Upper lobe of left lung (tissue), 6 donors: ENCODE measurements around the gene JAK3. TPM values are rescaled to one million over a fixed set of nuclear protein-coding genes. Genes with fewer than 3 reads are reported as not detected.
"Not testable (repeated sequence)": the region's sequence is repeated elsewhere in the genome, so short reads cannot be mapped to it uniquely, and the experiment has no call there.

ENCODE experiments used
- ATAC-seq, 2 donors: fragments of 200-7000 bp; cut with Tn5 transposase; one replicate each; pipeline ENCODE4 v1.9.1; 2022; ENCODE audit warnings: mild to moderate bottlenecking in 2 of 2, moderate library complexity in 2 of 2; ENCODE audit not compliant: low FRiP score in 2 of 2
- DNase-seq, 2 donors: peaks; one replicate each; pipeline ENCODE4 v3.0.0-alpha.2; 2019 to 2020
- H3K27ac ChIP-seq, 4 donors: fragments of 200-600 bp; sonication (generic); one replicate each; pipeline ENCODE4 v1.5.1; 2016 to 2019
- H3K27me3 ChIP-seq, 4 donors: fragments of 200-600 bp; sonication (generic); one replicate each; pipeline ENCODE4 v1.5.1; 2017 to 2019
- H3K36me3 ChIP-seq, 4 donors: fragments of 200-600 bp; sonication (generic); one replicate each; pipeline ENCODE4 v1.5.1; 2016 to 2019
- H3K4me1 ChIP-seq, 4 donors: fragments of 200-600 bp; sonication (generic); one replicate each; pipeline ENCODE4 v1.5.1; 2018 to 2019
- H3K4me3 ChIP-seq, 4 donors: fragments of 200-600 bp; sonication (generic); one replicate each; pipeline ENCODE4 v1.5.1; 2017 to 2019; ENCODE audit warnings: mild to moderate bottlenecking in 2 of 4, moderate library complexity in 1 of 4
- H3K9me3 ChIP-seq, 4 donors: fragments of 200-600 bp; sonication (generic); one replicate each; pipeline ENCODE4 v1.5.1; 2018 to 2019
- EP300 ChIP-seq, 4 donors: sonication (generic); formaldehyde crosslinking; IDR thresholded peaks; one replicate each; pipeline ENCODE4 v1.5.1; 2017; ENCODE audit warnings: antibody characterized with exemption in 4 of 4, control low read depth in 2 of 4
- POLR2A ChIP-seq, 4 donors: fragments of 450-650 bp; IDR thresholded peaks; one replicate each; pipeline ENCODE4 v1.5.1; 2016 to 2017; ENCODE audit warnings: antibody characterized with exemption in 4 of 4, mild to moderate bottlenecking in 2 of 4
- POLR2AphosphoS5 ChIP-seq, 2 donors: sonication (generic); formaldehyde crosslinking; IDR thresholded peaks; one replicate each; pipeline ENCODE4 v1.5.1; 2017; ENCODE audit warnings: antibody characterized with exemption in 2 of 2
- WGBS, 2 donors: methylation state at CpG; one replicate each; pipeline ENCODE4 v1.1.5; 2017 to 2018; 5-methylcytosine and 5-hydroxymethylcytosine counted together
- total RNA-seq, 6 donors: library from RNA; depleted of rRNA in 4 of 6; stranded (reverse); fragments of >200 nt in 4 of 6; gene quantifications; one replicate each; pipeline versions ENCODE4 v1.1.0 to v1.2.1, GENCODE V29; 2016 to 2021
- TF ChIP-seq, protein P1 (sequence below), 6 experiments: fragments of 450-650 bp in 4 of 6; fragments of 200-600 bp in 2 of 6; sonication (generic) in 2 of 6; IDR thresholded peaks; one replicate each; pipeline ENCODE4 v1.5.1; 2016 to 2019; ENCODE audit warnings: antibody characterized with exemption in 6 of 6
- donor health status: DM: no; HTN: no; CAD: no; lungs with moderate emphysema.
- donor health status: DM: no; HTN: yes; CAD: no; lungs with severe emphysema.

The JAK3 gene
- total RNA-seq, 6 donors from 2014 or later, result 11.0 to 25.1 (median 12.8) TPM

- no peaks in the 10 kb centered on the region for H3K36me3 ChIP-seq
- TF ChIP-seq POLR2AphosphoS5 (IDR thresholded peaks at IDR 0.05), result no peak
- TF ChIP-seq, protein P1, sequence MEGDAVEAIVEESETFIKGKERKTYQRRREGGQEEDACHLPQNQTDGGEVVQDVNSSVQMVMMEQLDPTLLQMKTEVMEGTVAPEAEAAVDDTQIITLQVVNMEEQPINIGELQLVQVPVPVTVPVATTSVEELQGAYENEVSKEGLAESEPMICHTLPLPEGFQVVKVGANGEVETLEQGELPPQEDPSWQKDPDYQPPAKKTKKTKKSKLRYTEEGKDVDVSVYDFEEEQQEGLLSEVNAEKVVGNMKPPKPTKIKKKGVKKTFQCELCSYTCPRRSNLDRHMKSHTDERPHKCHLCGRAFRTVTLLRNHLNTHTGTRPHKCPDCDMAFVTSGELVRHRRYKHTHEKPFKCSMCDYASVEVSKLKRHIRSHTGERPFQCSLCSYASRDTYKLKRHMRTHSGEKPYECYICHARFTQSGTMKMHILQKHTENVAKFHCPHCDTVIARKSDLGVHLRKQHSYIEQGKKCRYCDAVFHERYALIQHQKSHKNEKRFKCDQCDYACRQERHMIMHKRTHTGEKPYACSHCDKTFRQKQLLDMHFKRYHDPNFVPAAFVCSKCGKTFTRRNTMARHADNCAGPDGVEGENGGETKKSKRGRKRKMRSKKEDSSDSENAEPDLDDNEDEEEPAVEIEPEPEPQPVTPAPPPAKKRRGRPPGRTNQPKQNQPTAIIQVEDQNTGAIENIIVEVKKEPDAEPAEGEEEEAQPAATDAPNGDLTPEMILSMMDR (IDR thresholded peaks at IDR 0.05), result no peak
- no peak for TF ChIP-seq EP300 (IDR thresholded peaks at IDR 0.05)
- no peak for TF ChIP-seq POLR2A (IDR thresholded peaks at IDR 0.05)
- H3K4me3 ChIP-seq, result no peak overlapping the region
- peaks cover 0 to 6% (median 3%) of the 10 kb centered on the region in 4 donors for H3K27me3 ChIP-seq
- no peak overlapping the region for H3K27ac ChIP-seq
- whole genome bisulfite sequencing, 2 donors, result 54 to 66% methylated on average over 22 to 35 of the region's 38 CpGs
- DNase-seq (peak in 1 of 2 donors; percentile 77), ATAC-seq (no peak)
- peaks cover 0 to 4% (median 0%) of the 10 kb centered on the region in 4 donors for H3K4me1 ChIP-seq
- no peaks in the 10 kb centered on the region for H3K9me3 ChIP-seq
Observed at GRCh38 chr19:17807731-17808316, 40.0 kb downstream of the JAK3 start.

GRCh38 chr19:17806945-17807344, 40.8 kb downstream of the JAK3 start:
- Histone ChIP-seq H3K4me1 (peaks cover 0 to 4% (median 0%) of the 10 kb centered on the region in 4 donors), H3K9me3 (no peaks in the 10 kb centered on the region), H3K4me3 (no peak overlapping the region), H3K27me3 (peaks cover 0 to 6% (median 3%) of the 10 kb centered on the region in 4 donors), H3K27ac (no peak overlapping the region), H3K36me3 (no peaks in the 10 kb centered on the region)
- TF ChIP-seq, protein P1 (IDR thresholded peaks at IDR 0.05), result no peak
- TF ChIP-seq EP300 (IDR thresholded peaks at IDR 0.05) (no peak), POLR2A (IDR thresholded peaks at IDR 0.05) (no peak), POLR2AphosphoS5 (IDR thresholded peaks at IDR 0.05) (no peak)
- WGBS, 2 donors, result 54 to 55% methylated on average over 3 of the region's 3 CpGs
- no peak for ATAC-seq
- DNase-seq, result no peak

- no peak overlapping the region for H3K27ac ChIP-seq
- no peak for ATAC-seq
- peaks cover 0 to 6% (median 3%) of the 10 kb centered on the region in 4 donors for H3K27me3 ChIP-seq
- 91 to 96% methylated on average over 4 of the region's 4 CpGs for WGBS, 2 donors
- DNase-seq, result no peak
- H3K4me3 ChIP-seq, result no peak overlapping the region
- no peaks in the 10 kb centered on the region for H3K9me3 ChIP-seq
- H3K4me1 ChIP-seq, result peaks cover 0 to 4% (median 0%) of the 10 kb centered on the region in 4 donors
- no peak for TF ChIP-seq POLR2A (IDR thresholded peaks at IDR 0.05)
- TF ChIP-seq POLR2AphosphoS5 (IDR thresholded peaks at IDR 0.05), result no peak
- TF ChIP-seq, protein P1 (IDR thresholded peaks at IDR 0.05), result no peak
- TF ChIP-seq EP300 (IDR thresholded peaks at IDR 0.05), result no peak
- no peaks in the 10 kb centered on the region for H3K36me3 ChIP-seq
Observed at GRCh38 chr19:17805427-17805826, 42.4 kb downstream of the JAK3 start.

DNA sequence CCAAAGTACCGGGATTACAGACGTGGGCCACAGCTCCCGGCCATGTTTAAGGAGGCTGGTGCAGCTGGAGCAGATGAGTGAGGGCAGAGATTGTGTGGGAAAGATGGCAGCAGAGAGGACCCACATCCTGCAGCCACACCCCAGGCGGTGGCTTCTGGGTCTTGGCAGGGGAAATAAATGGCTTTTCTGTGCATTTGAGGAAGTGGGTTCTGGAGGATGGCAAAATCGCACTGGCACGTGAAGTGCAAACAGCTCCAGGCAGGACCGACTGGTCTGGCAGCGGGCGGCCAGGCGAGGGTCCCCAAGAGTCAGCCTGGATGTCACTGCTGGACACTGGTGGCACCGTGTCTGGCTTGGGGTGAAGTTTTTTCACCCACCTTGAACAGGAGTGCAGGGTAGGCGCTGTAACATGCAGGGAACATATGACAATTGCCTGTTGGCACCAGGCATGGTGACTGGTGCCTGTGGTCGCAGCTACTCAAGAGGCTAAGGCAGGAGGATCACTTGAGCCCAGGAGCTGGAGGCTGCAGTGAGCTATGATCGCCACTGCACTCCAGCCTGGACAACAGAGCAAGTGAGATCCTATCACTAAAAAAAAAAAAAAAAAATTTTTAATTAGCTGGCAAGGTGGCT, 44.4 kb downstream of the JAK3 start:
- Histone ChIP-seq H3K4me1 (peaks cover 0 to 4% (median 0%) of the 10 kb centered on the region in 4 donors), H3K36me3 (no peaks in the 10 kb centered on the region), H3K9me3 (no peaks in the 10 kb centered on the region), H3K27me3 (peaks cover 0 to 6% (median 3%) of the 10 kb centered on the region in 4 donors), H3K4me3 (no peak overlapping the region), H3K27ac (no peak overlapping the region)
- peak; percentile 58 to 76 for DNase-seq
- TF ChIP-seq POLR2A (IDR thresholded peaks at IDR 0.05), result no peak
- ATAC-seq, result peak in 1 of 2 donors; percentile 58
- 38% methylated on average over 9 to 14 of the region's 14 CpGs for WGBS, 2 donors

DNA sequence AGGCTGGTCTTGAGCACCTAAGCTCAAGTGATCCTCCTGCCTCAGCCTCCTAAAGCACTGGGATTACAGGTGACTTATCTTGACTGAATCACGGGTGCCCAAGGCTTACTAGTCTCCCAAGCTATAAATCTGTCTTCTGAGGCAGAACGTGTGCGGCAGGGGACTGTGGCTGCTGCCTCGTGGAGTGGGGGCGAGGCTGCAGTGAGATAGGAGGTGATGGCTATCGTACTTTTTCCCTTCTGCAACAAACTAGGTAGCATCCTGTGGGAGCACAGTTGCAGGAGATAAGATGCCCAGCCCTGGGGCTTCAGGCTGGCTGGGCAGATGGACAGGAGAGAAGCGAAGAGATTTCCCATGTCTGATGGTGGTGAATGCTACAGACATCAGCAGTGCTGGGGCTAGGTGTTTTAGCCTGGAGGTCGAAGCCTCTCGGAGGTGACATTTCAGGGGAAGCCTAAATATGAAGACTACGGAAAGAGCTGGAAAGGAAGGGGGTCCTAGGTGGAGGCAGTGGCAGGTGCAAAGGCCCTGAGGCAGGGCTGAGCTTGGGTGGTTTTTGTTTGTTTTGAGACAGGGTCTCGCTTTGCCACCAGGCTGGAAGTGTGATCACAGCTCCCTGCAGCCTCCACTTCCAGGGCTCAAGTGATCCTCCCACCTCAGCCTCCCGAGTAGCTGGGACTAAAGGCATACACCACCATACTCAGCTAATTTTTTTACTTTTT, 45.5 kb downstream of the JAK3 start:
- DNase-seq (no peak), ATAC-seq (no peak)
- Histone ChIP-seq H3K27ac (no peak overlapping the region), H3K4me1 (peaks cover 0 to 4% (median 0%) of the 10 kb centered on the region in 4 donors), H3K27me3 (no peaks in the 10 kb centered on the region), H3K9me3 (no peaks in the 10 kb centered on the region), H3K36me3 (no peaks in the 10 kb centered on the region), H3K4me3 (no peak overlapping the region)
- 65 to 74% methylated on average over 11 to 12 of the region's 12 CpGs for WGBS, 2 donors
- TF ChIP-seq POLR2A (IDR thresholded peaks at IDR 0.05), result no peak
- no peak for TF ChIP-seq EP300 (IDR thresholded peaks at IDR 0.05)
- TF ChIP-seq POLR2AphosphoS5 (IDR thresholded peaks at IDR 0.05), result no peak
- TF ChIP-seq, protein P1 (IDR thresholded peaks at IDR 0.05), result no peak

DNA sequence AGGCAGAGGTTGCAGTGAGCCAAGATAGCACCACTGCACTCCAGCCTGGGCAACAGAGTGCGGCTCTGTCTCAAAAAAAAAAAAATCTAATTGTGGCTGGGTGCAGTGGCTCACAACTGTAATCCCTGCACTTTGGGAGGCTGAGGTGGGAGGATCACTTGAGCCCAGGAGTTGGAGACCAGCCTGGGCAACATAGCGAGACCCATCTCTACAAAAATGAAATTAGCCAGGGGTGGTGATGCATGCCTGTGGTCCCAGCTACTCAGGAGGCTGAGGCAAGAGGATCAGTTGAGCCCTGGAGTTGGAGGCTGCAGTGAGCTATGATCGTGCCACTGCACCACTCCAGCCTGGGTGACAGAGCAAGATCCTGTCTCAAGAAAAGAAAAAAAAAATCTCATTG, 49.2 kb downstream of the JAK3 start:
- H3K4me3 ChIP-seq, ATAC-seq, H3K9me3 ChIP-seq, H3K27ac ChIP-seq, H3K36me3 ChIP-seq, DNase-seq: not testable (repeated sequence)
- Histone ChIP-seq H3K4me1 (peaks cover 0 to 13% (median 2%) of the 10 kb centered on the region in 4 donors), H3K27me3 (peaks cover 0 to 21% (median 12%) of the 10 kb centered on the region in 4 donors)
- WGBS, 2 donors, result 88 to 89% methylated on average over 3 of the region's 3 CpGs
